ENCODE results near the gene MKRN3.

GRCh38 chr15:23572844-23573243 is 7.4 kb downstream of the MKRN3 start:
- TF ChIP-seq GATA2 (IDR thresholded peaks at IDR 0.05; ENCODE audit: low read depth, low read length), result no peak
- no peak for TF ChIP-seq GATA3 (IDR thresholded peaks at IDR 0.05; ENCODE audit: low read depth, low read length)
